Measurements from ENCODE around the gene CBX5.

GRCh38 chr12:54279227-54279631, 693 bp downstream of the CBX5 start:
- TF ChIP-seq YY1 (IDR thresholded peaks at IDR 0.05; ENCODE audit: insufficient read depth, insufficient read length) (no peak), SUZ12 (IDR thresholded peaks at IDR 0.05; ENCODE audit: extremely low read depth, insufficient read depth, insufficient read length) (no peak)

All from NT2/D1 (cell line).